ENCODE measurements around the gene AADACL2. TPM values are rescaled to one million over a fixed set of nuclear protein-coding genes. Genes with fewer than 3 reads are reported as not detected.

AADACL2 gene
- total and polyA plus RNA-seq, 9 of the 15 experiments (the other 6 are each of a cell fraction or from before 2014, with no cell fraction given) = not detected

DNA sequence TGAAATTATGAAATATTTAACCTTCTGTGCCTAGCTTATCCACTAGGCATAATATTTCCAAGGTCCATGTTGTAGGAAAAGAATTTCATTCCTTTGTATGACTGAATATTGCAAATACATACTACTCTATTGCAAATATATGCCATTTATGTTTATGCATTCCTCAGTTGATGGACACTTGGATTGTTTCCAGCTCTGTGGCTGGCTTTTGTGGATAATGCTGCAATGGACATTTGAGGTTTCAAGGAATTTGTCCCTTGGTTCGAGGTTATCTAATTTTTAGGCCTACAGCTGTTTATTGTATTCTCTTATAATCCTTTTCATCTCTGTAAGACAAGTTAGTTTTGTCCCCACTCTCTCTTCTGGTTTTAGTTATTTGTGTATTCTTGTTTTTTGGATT is 7.7 kb upstream of the AADACL2 start (continued):
- TF ChIP-seq, protein P1, sequence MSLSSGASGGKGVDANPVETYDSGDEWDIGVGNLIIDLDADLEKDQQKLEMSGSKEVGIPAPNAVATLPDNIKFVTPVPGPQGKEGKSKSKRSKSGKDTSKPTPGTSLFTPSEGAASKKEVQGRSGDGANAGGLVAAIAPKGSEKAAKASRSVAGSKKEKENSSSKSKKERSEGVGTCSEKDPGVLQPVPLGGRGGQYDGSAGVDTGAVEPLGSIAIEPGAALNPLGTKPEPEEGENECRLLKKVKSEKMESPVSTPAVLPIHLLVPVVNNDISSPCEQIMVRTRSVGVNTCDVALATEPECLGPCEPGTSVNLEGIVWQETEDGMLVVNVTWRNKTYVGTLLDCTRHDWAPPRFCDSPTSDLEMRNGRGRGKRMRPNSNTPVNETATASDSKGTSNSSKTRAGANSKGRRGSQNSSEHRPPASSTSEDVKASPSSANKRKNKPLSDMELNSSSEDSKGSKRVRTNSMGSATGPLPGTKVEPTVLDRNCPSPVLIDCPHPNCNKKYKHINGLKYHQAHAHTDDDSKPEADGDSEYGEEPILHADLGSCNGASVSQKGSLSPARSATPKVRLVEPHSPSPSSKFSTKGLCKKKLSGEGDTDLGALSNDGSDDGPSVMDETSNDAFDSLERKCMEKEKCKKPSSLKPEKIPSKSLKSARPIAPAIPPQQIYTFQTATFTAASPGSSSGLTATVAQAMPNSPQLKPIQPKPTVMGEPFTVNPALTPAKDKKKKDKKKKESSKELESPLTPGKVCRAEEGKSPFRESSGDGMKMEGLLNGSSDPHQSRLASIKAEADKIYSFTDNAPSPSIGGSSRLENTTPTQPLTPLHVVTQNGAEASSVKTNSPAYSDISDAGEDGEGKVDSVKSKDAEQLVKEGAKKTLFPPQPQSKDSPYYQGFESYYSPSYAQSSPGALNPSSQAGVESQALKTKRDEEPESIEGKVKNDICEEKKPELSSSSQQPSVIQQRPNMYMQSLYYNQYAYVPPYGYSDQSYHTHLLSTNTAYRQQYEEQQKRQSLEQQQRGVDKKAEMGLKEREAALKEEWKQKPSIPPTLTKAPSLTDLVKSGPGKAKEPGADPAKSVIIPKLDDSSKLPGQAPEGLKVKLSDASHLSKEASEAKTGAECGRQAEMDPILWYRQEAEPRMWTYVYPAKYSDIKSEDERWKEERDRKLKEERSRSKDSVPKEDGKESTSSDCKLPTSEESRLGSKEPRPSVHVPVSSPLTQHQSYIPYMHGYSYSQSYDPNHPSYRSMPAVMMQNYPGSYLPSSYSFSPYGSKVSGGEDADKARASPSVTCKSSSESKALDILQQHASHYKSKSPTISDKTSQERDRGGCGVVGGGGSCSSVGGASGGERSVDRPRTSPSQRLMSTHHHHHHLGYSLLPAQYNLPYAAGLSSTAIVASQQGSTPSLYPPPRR (CRISPR knock-in tag; IDR thresholded peaks at IDR 0.05; ENCODE audit: borderline replicate concordance) = no peak
- TF ChIP-seq, protein P2, sequence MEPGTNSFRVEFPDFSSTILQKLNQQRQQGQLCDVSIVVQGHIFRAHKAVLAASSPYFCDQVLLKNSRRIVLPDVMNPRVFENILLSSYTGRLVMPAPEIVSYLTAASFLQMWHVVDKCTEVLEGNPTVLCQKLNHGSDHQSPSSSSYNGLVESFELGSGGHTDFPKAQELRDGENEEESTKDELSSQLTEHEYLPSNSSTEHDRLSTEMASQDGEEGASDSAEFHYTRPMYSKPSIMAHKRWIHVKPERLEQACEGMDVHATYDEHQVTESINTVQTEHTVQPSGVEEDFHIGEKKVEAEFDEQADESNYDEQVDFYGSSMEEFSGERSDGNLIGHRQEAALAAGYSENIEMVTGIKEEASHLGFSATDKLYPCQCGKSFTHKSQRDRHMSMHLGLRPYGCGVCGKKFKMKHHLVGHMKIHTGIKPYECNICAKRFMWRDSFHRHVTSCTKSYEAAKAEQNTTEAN (CRISPR knock-in tag; IDR thresholded peaks at IDR 0.05) = no peak
- TF ChIP-seq CBFB (CRISPR knock-in tag; IDR thresholded peaks at IDR 0.05) (no peak), PRMT5 (CRISPR knock-in tag; IDR thresholded peaks at IDR 0.05) (no peak), TARDBP (IDR thresholded peaks at IDR 0.05) (peak; percentile 46; the same call in 1 of the 2 replicates), ARNT (IDR thresholded peaks at IDR 0.05) (peak; percentile 75 to 85; a peak in 3 of 4 replicates), TCF7L2 (IDR thresholded peaks at IDR 0.05; ENCODE audit: low read depth, low read length) (no peak), THRAP3 (IDR thresholded peaks at IDR 0.05; ENCODE audit: borderline replicate concordance) (no peak), TAL1 (IDR thresholded peaks at IDR 0.05) (peak; percentile 94), MEIS2 (IDR thresholded peaks at IDR 0.05; ENCODE audit: partially characterized antibody) (peak; percentile 92), HMG20B (CRISPR knock-in tag; IDR thresholded peaks at IDR 0.05) (no peak), POLR2AphosphoS5 (IDR thresholded peaks at IDR 0.05; ENCODE audit: control insufficient read depth, insufficient read depth, low read depth, low read length) (peak; percentile 87)
- TF ChIP-seq, protein P3, sequence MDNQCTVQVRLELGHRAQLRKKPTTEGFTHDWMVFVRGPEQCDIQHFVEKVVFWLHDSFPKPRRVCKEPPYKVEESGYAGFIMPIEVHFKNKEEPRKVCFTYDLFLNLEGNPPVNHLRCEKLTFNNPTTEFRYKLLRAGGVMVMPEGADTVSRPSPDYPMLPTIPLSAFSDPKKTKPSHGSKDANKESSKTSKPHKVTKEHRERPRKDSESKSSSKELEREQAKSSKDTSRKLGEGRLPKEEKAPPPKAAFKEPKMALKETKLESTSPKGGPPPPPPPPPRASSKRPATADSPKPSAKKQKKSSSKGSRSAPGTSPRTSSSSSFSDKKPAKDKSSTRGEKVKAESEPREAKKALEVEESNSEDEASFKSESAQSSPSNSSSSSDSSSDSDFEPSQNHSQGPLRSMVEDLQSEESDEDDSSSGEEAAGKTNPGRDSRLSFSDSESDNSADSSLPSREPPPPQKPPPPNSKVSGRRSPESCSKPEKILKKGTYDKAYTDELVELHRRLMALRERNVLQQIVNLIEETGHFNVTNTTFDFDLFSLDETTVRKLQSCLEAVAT (IDR thresholded peaks at IDR 0.05) = peak in 1 of 2 experiments; percentile 98; a peak in 2 of 4 replicates
- TF ChIP-seq, protein P4, sequence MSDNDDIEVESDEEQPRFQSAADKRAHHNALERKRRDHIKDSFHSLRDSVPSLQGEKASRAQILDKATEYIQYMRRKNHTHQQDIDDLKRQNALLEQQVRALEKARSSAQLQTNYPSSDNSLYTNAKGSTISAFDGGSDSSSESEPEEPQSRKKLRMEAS (CRISPR knock-in tag; IDR thresholded peaks at IDR 0.05) = no peak
- TF ChIP-seq, protein P5, sequence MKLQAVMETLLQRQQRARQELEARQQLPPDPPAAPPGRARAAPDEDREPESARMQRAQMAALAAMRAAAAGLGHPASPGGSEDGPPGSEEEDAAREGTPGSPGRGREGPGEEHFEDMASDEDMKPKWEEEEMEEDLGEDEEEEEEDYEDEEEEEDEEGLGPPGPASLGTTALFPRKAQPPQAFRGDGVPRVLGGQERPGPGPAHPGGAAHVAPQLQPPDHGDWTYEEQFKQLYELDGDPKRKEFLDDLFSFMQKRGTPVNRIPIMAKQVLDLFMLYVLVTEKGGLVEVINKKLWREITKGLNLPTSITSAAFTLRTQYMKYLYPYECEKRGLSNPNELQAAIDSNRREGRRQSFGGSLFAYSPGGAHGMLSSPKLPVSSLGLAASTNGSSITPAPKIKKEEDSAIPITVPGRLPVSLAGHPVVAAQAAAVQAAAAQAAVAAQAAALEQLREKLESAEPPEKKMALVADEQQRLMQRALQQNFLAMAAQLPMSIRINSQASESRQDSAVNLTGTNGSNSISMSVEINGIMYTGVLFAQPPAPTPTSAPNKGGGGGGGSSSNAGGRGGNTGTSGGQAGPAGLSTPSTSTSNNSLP (IDR thresholded peaks at IDR 0.05; ENCODE audit: borderline replicate concordance, low read depth, low read length) = 0 out of 2 replicates have a peak, but pooled peaks have one; percentile 52
- TF ChIP-seq, protein P6, sequence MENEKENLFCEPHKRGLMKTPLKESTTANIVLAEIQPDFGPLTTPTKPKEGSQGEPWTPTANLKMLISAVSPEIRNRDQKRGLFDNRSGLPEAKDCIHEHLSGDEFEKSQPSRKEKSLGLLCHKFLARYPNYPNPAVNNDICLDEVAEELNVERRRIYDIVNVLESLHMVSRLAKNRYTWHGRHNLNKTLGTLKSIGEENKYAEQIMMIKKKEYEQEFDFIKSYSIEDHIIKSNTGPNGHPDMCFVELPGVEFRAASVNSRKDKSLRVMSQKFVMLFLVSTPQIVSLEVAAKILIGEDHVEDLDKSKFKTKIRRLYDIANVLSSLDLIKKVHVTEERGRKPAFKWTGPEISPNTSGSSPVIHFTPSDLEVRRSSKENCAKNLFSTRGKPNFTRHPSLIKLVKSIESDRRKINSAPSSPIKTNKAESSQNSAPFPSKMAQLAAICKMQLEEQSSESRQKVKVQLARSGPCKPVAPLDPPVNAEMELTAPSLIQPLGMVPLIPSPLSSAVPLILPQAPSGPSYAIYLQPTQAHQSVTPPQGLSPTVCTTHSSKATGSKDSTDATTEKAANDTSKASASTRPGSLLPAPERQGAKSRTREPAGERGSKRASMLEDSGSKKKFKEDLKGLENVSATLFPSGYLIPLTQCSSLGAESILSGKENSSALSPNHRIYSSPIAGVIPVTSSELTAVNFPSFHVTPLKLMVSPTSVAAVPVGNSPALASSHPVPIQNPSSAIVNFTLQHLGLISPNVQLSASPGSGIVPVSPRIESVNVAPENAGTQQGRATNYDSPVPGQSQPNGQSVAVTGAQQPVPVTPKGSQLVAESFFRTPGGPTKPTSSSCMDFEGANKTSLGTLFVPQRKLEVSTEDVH (IDR thresholded peaks at IDR 0.05; ENCODE audit: low read depth, partially characterized antibody) = no peak
